ENCODE results near the gene WWOX.

- no peak for TF ChIP-seq CTCF (IDR thresholded peaks at IDR 0.05; ENCODE audit: poor library complexity, severe bottlenecking)
- TF ChIP-seq EZH2 (IDR thresholded peaks at IDR 0.05; ENCODE audit: borderline replicate concordance, insufficient read depth, low read length, poor library complexity, severe bottlenecking): no peak
- TF ChIP-seq RAD21 (conservative IDR thresholded peaks at IDR 0.05): no peak
- TF ChIP-seq EP300 (conservative IDR thresholded peaks at IDR 0.05; ENCODE audit: poor library complexity, severe bottlenecking): no peak
- no peak for TF ChIP-seq POLR2AphosphoS5 (IDR thresholded peaks at IDR 0.05)
- TF ChIP-seq SMC3 (conservative IDR thresholded peaks at IDR 0.05; ENCODE audit: poor library complexity): no peak
Measured at GRCh38 chr16:79211586-79211985, 1112.1 kb downstream of the WWOX start.

Measured in neural cell (in vitro differentiated cells).